HT-29 (cell line): ENCODE results near the gene BRI3. TPM values are rescaled to one million over a fixed set of nuclear protein-coding genes. Genes with fewer than 3 reads are reported as not detected.

Experiments used
- DNase-seq: peaks from one replicate; pipeline ENCODE4 v3.0.0-alpha.2; 2015; ENCODE audit warnings: low spot score
- total RNA-seq: library from RNA; depleted of rRNA; stranded (reverse); fragments of >200 nt; shearing (Covaris generic); gene quantifications from 2 replicates; pipeline ENCODE4 v1.2.3, GENCODE V29; 2014

Gene BRI3
- total RNA-seq, 1 experiment from 2014 or later = 239 TPM

GRCh38 chr7:98252425-98253054 is 28.9 kb upstream of the BRI3 start:
- DNase-seq = peak; percentile 68

DNA sequence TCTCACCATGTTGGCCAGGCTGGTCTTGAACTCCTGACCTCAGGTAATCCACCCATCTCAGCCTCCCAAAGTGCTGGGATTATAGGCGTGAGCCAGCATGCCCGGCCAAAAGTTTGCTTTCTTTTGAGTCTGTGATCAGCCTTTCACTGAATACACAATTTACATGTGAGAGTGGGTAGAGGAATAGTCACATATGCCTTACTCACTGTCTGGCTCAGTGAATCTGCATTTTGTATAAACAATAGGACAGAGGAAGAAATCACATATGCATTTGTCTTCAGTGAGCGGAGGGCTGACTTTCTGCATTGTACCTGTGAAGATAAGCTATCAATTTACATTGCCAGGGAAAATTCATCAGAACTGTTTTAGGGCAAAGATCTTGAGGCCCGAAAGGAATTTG is 27.0 kb upstream of the BRI3 start:
- DNase-seq = no peak

GRCh38 chr7:98254951-98255610 is 26.4 kb upstream of the BRI3 start:
- no peak for DNase-seq

- DNase-seq = no peak
Observed at GRCh38 chr7:98256431-98256830, 25.1 kb upstream of the BRI3 start.

DNA sequence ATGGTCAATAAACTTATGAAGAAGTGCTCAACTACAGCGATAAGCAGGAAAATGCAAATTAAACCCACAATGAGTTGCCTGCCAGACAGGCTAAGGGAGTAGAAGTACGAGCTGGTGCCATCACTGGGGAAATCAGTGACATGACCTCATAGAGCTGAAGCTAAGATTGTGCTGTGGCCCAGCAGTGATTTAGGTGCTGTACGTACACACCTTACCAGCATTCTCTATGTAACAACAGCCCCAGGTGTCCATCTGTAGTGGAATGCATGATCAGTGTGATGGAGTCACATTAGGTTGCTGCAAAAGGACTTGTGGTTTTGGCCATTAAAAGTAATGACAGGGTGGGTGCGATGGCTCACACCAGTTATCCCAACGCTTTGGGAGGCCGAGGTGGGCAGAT is 23.8 kb upstream of the BRI3 start:
- DNase-seq = no peak

- DNase-seq = no peak
Observed at GRCh38 chr7:98265841-98266271, 15.6 kb upstream of the BRI3 start.

- DNase-seq = peak; percentile 42
Observed at GRCh38 chr7:98266840-98267239, 14.6 kb upstream of the BRI3 start.

- no peak for DNase-seq
Observed at GRCh38 chr7:98267303-98267702, 14.2 kb upstream of the BRI3 start.

DNA sequence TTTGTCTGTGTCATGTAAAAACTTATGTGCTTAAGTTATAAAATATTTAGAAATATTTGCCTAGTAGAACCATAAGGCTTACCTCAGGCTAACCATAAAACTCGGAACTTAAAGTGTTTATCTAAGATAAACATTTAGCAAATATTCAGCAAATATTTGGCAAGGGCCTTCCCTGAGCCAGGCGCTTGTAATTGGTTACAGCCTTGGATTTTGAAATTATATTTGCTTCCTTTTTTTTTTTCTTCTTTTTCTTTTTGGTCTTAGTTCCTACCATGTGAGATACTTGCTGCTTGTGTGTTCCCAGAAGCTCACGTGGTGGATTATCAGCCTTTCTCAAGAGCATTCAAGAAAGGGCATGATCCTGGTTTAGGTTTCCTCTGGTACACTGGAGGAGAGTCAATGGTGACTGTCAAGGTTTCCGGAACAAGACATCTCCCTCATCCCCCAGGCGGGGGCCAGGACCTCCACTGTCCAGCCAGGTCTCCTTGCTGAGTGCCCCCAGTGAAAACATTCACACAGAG is 5.2 kb upstream of the BRI3 start:
- no peak for DNase-seq

DNA sequence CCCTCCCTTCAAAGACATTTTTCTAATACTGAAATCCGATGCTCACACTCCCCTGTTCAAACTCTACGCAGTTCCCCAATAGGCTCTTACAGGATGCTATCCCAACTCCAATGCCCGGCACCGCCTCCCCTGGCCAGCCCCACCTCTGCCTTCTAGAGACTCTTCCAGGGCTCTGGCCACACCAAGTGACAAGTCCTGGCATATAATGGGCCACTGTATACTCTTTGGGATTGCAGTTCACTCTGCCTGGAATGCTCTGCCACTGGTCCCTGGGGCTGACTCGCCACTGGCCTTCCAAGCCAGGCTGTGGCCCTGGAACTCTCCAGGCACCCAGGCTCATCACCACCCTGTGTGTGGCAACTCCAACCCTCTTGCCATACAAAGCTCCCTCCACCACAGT is 3.1 kb upstream of the BRI3 start:
- no peak for DNase-seq

DNA sequence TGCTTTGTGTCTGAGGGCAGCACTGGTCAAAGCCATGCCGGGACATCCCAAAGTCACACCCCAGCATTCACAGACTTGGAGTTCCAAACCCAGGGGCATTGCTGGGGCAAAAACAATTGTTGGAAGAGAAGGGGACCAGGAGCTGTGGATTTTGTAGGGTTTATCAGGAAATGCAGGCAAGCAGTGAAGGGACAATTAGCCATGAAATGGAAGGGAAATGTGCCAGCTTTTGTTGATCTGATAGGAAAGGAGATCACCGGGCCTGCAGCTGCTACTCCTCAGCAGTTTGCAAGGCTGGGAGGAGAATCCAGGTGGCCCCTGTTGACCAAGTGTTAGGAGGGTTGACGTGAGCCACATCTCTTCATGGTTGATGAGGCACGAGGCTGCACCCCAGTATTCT is 2.5 kb upstream of the BRI3 start:
- no peak for DNase-seq

DNA sequence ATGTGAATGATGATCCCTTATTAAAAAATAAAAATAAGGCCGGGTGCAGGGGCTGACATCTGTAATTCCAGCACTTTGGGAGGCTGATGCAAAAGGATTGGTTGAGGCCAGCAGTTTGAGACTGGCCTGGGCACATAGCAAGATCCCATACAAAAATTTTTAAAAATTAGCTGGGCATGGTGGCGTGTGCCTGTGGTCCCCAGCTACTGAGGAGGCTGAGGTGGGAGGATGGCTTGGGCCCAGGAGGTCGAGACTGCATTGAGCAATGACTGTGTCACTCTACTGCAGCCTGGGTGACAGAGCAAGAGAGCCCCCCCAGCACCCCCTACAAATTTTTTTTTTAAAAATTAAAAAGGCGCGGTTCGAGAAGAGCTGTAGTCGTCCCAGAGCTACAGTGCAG is 1.2 kb upstream of the BRI3 start:
- no peak for DNase-seq

DNA sequence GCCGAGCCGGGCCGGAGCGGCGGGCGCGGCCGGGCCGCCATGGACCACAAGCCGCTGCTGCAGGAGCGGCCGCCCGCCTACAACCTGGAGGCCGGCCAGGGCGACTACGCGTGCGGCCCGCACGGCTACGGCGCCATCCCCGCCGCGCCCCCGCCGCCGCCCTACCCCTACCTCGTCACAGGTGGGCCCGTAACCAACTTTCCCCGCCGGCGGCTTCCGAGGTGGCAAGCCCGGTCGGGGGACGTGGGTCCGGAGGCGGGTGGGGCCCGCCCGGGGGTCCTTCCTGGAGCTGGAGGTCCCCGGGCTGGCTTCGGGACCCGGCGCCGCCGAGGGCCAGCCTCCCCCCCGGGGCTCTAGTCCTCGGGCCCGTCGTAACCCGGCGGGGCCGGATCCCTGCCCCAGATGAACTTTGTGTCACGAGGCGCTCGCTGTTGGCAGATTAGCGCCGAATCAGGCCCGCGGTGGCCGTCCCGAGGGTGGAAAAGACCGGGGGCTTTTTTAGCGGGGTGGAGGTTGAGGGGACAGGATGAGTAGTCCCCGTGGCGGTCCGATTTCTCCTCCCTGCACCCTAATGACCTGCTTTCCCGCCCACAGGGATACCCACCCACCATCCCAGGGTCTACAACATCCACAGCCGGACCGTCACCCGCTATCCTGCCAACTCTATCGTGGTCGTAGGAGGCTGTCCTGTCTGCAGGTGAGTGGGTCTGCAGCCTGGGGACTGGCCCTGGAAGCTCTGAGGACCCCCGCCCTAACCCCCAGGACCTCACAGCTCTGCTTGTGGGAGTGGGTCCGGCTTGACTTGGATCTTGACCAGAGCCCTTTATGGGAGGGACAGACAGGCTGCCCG is 496 bp downstream of the BRI3 start:
- DNase-seq = peak; percentile 47

DNA sequence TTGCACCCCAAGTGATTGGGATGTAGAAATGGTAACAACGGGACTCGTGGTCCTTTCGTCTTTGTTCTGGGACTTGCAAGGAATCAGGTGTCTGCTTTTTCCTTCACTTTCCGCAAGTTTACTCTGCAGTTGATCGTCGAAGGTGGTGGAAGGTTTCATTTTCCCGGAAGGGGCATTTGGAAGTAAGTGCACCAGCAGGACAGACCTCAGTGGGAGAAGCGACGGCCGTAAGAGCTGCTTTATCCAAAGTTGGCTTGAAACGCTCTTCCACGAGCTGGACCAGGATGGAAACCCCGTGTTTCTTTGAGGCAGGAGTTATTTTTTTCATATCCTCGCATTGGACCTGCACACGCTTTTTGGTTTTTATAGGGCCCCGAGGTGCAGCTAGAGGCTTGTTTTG is 1.2 kb downstream of the BRI3 start:
- no peak for DNase-seq

- peak; percentile 79 for DNase-seq
Observed at GRCh38 chr7:98283127-98283886, 1.8 kb downstream of the BRI3 start.

GRCh38 chr7:98283887-98284222 is 2.4 kb downstream of the BRI3 start:
- DNase-seq = no peak

GRCh38 chr7:98284335-98285036 is 3.0 kb downstream of the BRI3 start:
- DNase-seq = peak; percentile 95

DNA sequence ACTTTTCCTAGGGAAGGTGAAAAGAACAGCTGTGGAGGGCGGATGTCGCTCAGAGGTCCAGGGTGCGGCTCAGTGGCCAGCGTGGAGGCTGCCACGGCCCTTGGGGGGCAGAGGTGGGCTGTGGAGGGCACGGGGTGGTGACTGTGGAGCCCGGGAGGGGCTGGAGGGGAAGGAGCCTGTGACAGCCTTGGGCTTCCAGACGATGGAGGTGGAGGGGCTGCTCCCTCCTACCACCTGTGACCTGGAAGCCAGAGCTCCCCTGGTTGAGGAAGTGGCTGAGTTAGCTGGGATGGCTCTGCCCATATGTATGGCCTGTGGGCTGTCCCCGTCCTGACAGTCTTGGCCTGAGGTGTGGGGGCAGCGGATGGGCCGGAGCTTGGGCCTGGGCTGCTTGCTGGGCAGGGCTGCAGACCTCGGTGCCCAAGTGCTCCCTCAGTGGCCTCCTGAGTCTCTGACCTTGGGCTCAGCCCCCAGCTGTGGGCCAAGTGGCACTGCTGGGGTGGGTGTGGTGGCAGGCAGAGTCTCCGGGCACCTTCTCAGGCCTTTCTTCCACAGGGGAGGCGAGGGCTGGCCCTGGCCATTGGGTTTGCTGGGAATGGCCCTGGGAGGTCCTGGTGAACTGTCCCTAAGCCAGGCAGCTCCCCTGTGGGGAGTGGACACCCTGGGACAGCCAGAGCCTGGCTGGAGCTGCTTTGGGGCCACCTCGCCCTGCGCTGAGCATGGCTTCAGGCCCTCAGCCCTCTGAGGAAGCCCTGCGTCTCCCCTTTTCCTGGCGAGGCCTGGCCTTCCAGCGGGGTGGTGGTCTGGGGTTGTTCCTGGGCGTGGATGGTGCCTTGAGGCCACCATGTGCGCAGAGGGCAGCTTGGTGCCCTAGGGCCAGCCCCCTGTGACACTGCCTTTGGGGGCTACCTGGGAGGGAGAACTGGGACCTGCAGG is 3.9 kb downstream of the BRI3 start:
- peak; percentile 55 for DNase-seq

- DNase-seq = peak; percentile 41
Observed at GRCh38 chr7:98286093-98286539, 4.6 kb downstream of the BRI3 start.
